ENCODE data around the gene BMPR1A. TPM values are rescaled to one million over a fixed set of nuclear protein-coding genes. Genes with fewer than 3 reads are reported as not detected.

The BMPR1A gene
- total RNA-seq, 1 experiment from 2014 or later, result 42.6 TPM

- RAD21 ChIA-PET (ENCODE audit: low non-redundant PET in 1 of 2, low total read pairs in 2 of 2, uncharacterized antibody in 2 of 2, unreplicated experiment in 2 of 2), result no interaction called here
- BruUV-seq (replicated peaks), result no TSS peak
- no peak for TF ChIP-seq ELF1 (IDR thresholded peaks at IDR 0.05; ENCODE audit: borderline replicate concordance, low read depth)
- no peak for TF ChIP-seq MAX (IDR thresholded peaks at IDR 0.05)
- TF ChIP-seq RAD21 (IDR thresholded peaks at IDR 0.05; ENCODE audit: low read depth), result no peak
- no peak for TF ChIP-seq SIN3A (IDR thresholded peaks at IDR 0.05; ENCODE audit: low read depth)
- no peak for TF ChIP-seq SRF (IDR thresholded peaks at IDR 0.05; ENCODE audit: low read depth)
- no peak for TF ChIP-seq ZFX (IDR thresholded peaks at IDR 0.05)
- no peak for TF ChIP-seq EZH2 (IDR thresholded peaks at IDR 0.05)
- TF ChIP-seq ZNF274 (IDR thresholded peaks at IDR 0.05; ENCODE audit: low read depth, low read length), result no peak
- TF ChIP-seq EGR1 (IDR thresholded peaks at IDR 0.05; ENCODE audit: low read depth), result no peak
- no peak for TF ChIP-seq JUND (IDR thresholded peaks at IDR 0.05)
- TF ChIP-seq, protein P1, sequence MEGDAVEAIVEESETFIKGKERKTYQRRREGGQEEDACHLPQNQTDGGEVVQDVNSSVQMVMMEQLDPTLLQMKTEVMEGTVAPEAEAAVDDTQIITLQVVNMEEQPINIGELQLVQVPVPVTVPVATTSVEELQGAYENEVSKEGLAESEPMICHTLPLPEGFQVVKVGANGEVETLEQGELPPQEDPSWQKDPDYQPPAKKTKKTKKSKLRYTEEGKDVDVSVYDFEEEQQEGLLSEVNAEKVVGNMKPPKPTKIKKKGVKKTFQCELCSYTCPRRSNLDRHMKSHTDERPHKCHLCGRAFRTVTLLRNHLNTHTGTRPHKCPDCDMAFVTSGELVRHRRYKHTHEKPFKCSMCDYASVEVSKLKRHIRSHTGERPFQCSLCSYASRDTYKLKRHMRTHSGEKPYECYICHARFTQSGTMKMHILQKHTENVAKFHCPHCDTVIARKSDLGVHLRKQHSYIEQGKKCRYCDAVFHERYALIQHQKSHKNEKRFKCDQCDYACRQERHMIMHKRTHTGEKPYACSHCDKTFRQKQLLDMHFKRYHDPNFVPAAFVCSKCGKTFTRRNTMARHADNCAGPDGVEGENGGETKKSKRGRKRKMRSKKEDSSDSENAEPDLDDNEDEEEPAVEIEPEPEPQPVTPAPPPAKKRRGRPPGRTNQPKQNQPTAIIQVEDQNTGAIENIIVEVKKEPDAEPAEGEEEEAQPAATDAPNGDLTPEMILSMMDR (IDR thresholded peaks at IDR 0.05 in 2 of 3, conservative IDR thresholded peaks at IDR 0.05 in 1 of 3; ENCODE audit: borderline replicate concordance in 1 of 3, insufficient read depth in 1 of 3, low read depth in 2 of 3, low read length in 2 of 3), result no peak
- TF ChIP-seq, protein P2, sequence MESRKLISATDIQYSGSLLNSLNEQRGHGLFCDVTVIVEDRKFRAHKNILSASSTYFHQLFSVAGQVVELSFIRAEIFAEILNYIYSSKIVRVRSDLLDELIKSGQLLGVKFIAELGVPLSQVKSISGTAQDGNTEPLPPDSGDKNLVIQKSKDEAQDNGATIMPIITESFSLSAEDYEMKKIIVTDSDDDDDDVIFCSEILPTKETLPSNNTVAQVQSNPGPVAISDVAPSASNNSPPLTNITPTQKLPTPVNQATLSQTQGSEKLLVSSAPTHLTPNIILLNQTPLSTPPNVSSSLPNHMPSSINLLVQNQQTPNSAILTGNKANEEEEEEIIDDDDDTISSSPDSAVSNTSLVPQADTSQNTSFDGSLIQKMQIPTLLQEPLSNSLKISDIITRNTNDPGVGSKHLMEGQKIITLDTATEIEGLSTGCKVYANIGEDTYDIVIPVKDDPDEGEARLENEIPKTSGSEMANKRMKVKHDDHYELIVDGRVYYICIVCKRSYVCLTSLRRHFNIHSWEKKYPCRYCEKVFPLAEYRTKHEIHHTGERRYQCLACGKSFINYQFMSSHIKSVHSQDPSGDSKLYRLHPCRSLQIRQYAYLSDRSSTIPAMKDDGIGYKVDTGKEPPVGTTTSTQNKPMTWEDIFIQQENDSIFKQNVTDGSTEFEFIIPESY (IDR thresholded peaks at IDR 0.05; ENCODE audit: extremely low read depth, insufficient replicate concordance, low read length), result no peak
- no peak for TF ChIP-seq REST (IDR thresholded peaks at IDR 0.05; ENCODE audit: low read depth)
- DNase-seq (ENCODE audit: low read depth, low spot score) (no peak), ATAC-seq (no peak)
- no peak overlapping the region for H3K27ac ChIP-seq (ENCODE audit: low read depth, low read length)
- H3K4me2 ChIP-seq (ENCODE audit: low read length), result peak overlapping the region; percentile 20
- no peak overlapping the region for H3K9ac ChIP-seq (ENCODE audit: low read length)
- H2AFZ ChIP-seq (ENCODE audit: low read depth, low read length, poor library complexity, severe bottlenecking), result no peak overlapping the region
- H3K9me2 ChIP-seq (ENCODE audit: insufficient read depth), result no peaks in the 10 kb centered on the region
- H3K4me3 ChIP-seq (replicated peaks in 1 of 2; ENCODE audit: low read depth in 1 of 2, low read length in 2 of 2), result no peak overlapping the region
- CTCF ChIA-PET, result no interaction called here
- H3K27me3 ChIP-seq (ENCODE audit: insufficient read depth, low read length), result no peaks in the 10 kb centered on the region
- POLR2A ChIA-PET, result interaction anchor here (0.9 kb wide), 1 partner anchor 8 kb away, joined by 3 read pairs; no protein-coding TSS in a partner anchor
- no peaks in the 10 kb centered on the region for H3K79me2 ChIP-seq (ENCODE audit: insufficient read depth, low read length)
- no peaks in the 10 kb centered on the region for H3K36me3 ChIP-seq (ENCODE audit: control insufficient read depth in 1 of 2, insufficient read depth in 2 of 2, low read length in 2 of 2)
- intact Hi-C loops (cut with micrococcal nuclease), result no loop called here
- H3K4me1 ChIP-seq (ENCODE audit: control insufficient read depth in 1 of 2, insufficient read depth in 2 of 2, low read length in 2 of 2), result peaks cover 17 to 55% of the 10 kb centered on the region in 2 experiments
- no peaks in the 10 kb centered on the region for H4K20me1 ChIP-seq (ENCODE audit: insufficient read depth)
- no peaks in the 10 kb centered on the region for H3K9me3 ChIP-seq (ENCODE audit: control insufficient read depth in 1 of 2, insufficient read depth in 1 of 2, low read depth in 1 of 2, low read length in 2 of 2)
Observed at GRCh38 chr10:86979296-86979818, 222.9 kb downstream of the BMPR1A start.
